ENCODE data around the gene TBC1D10B.

Gene TBC1D10B

DNA sequence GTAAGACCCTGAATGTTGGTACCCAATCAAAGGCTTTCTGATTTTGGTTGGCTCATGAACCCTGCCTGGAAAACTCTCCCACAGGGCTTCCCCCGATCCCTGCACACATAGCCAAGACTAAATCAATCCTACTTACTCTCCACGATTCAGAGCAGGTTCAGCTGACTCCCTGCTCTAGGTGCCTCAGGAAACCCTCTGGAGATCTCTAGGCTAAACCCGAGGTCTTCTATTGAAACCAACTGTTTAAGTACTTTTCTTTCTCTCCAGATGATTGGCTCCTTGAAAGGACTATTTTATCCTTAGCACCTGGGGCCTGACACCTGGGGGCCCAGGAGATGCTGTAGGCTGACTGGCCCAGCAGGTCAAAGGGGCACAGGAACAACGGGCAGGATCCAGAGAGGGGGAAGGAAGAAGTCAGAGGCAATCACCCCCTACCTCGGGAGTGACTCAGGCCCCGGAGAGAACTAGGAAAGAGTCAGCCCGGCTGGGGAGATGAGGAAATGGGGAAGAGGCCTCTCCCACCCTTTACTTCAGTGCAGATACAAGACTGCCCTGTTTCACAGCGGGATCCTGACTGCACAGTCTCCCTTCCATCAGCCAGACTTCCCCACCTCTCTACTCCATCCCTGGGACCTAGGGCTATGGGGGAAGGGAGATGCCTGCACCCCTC lies 2.0 kb downstream of the TBC1D10B start:
- no peak overlapping the region for H2AK5ac ChIP-seq (ENCODE audit: low read length)
- H4K12ac ChIP-seq (ENCODE audit: low read depth, low read length), result no peak overlapping the region
- no peak overlapping the region for H4K8ac ChIP-seq (ENCODE audit: low read depth, low read length)
- DNase-seq, result peak; percentile 21 to 37
- H3K27me3 ChIP-seq (ENCODE audit: insufficient read depth, low read length), result no peaks in the 10 kb centered on the region
- H3K27ac ChIP-seq (ENCODE audit: low read depth, low read length), result no peak overlapping the region
- peak overlapping the region; percentile 96 for H3K4ac ChIP-seq (ENCODE audit: low read depth, low read length)
- H3K9ac ChIP-seq (ENCODE audit: low read length), result peak overlapping the region; percentile 50
- peak overlapping the region; percentile 93 for H3K4me2 ChIP-seq (ENCODE audit: low read length)
- no peak overlapping the region for H4K91ac ChIP-seq (ENCODE audit: low read depth, low read length)
- WGBS (ENCODE audit: extremely low coverage, insufficient coverage, insufficient read length), result no CpG with 5 or more reads among the region's 8 CpGs
- no peak overlapping the region for H3K23ac ChIP-seq (ENCODE audit: low read length)
- H2BK5ac ChIP-seq (ENCODE audit: low read depth, low read length, poor library complexity), result no peak overlapping the region
- no peak overlapping the region for H2BK120ac ChIP-seq (ENCODE audit: insufficient read depth, low read length, poor library complexity)
- no peak overlapping the region for H3K14ac ChIP-seq (ENCODE audit: low read length)
- H2AFZ ChIP-seq (ENCODE audit: insufficient read depth, low read length, poor library complexity), result no peak overlapping the region
- peak overlapping the region; percentile 83 for H3K4me3 ChIP-seq (ENCODE audit: low read depth, low read length)
- peaks cover 16 to 22% of the 10 kb centered on the region in 2 experiments for H3K36me3 ChIP-seq (ENCODE audit: control insufficient read depth in 1 of 2, insufficient read depth in 2 of 2, low read length in 2 of 2)
- peaks cover 23% of the 10 kb centered on the region for H3K79me2 ChIP-seq (ENCODE audit: control insufficient read depth, insufficient read depth, low read length, poor library complexity)
- H3K79me1 ChIP-seq (ENCODE audit: low read length), result peaks cover 10% of the 10 kb centered on the region
- no peak overlapping the region for H3K18ac ChIP-seq (ENCODE audit: low read length)
- no peak overlapping the region for H2BK12ac ChIP-seq (ENCODE audit: low read length)
- peaks cover 21 to 27% of the 10 kb centered on the region in 2 experiments for H3K4me1 ChIP-seq (ENCODE audit: control insufficient read depth in 1 of 2, insufficient read depth in 2 of 2, low read length in 2 of 2)
- no peaks in the 10 kb centered on the region for H3K9me3 ChIP-seq (ENCODE audit: insufficient read depth, low read depth, low read length)

- H4K8ac ChIP-seq (ENCODE audit: low read depth, low read length), result no peak overlapping the region
- peaks cover 21 to 27% of the 10 kb centered on the region in 2 experiments for H3K4me1 ChIP-seq (ENCODE audit: control insufficient read depth in 1 of 2, insufficient read depth in 2 of 2, low read length in 2 of 2)
- H3K79me2 ChIP-seq (ENCODE audit: control insufficient read depth, insufficient read depth, low read length, poor library complexity), result peaks cover 23% of the 10 kb centered on the region
- H2BK12ac ChIP-seq (ENCODE audit: low read length), result no peak overlapping the region
- no CpG with 5 or more reads among the region's 10 CpGs for WGBS (ENCODE audit: extremely low coverage, insufficient coverage, insufficient read length)
- peak overlapping the region; percentile 93 for H3K4me2 ChIP-seq (ENCODE audit: low read length)
- no peak overlapping the region for H3K4me3 ChIP-seq (ENCODE audit: low read depth, low read length)
- H3K27ac ChIP-seq (ENCODE audit: low read depth, low read length), result no peak overlapping the region
- peaks cover 10% of the 10 kb centered on the region for H3K79me1 ChIP-seq (ENCODE audit: low read length)
- H2BK120ac ChIP-seq (ENCODE audit: insufficient read depth, low read length, poor library complexity), result no peak overlapping the region
- H3K27me3 ChIP-seq (ENCODE audit: insufficient read depth, low read length), result no peaks in the 10 kb centered on the region
- peaks cover 16 to 22% of the 10 kb centered on the region in 2 experiments for H3K36me3 ChIP-seq (ENCODE audit: control insufficient read depth in 1 of 2, insufficient read depth in 2 of 2, low read length in 2 of 2)
- no peak overlapping the region for H4K91ac ChIP-seq (ENCODE audit: low read depth, low read length)
- peak; percentile 61 to 70 for DNase-seq
- H3K14ac ChIP-seq (ENCODE audit: low read length), result no peak overlapping the region
- H4K12ac ChIP-seq (ENCODE audit: low read depth, low read length), result no peak overlapping the region
- no peak overlapping the region for H3K23ac ChIP-seq (ENCODE audit: low read length)
- H2AFZ ChIP-seq (ENCODE audit: insufficient read depth, low read length, poor library complexity), result no peak overlapping the region
- no peak overlapping the region for H2BK5ac ChIP-seq (ENCODE audit: low read depth, low read length, poor library complexity)
- H3K9ac ChIP-seq (ENCODE audit: low read length), result no peak overlapping the region
- H3K4ac ChIP-seq (ENCODE audit: low read depth, low read length), result peak overlapping the region; percentile 96
- H3K18ac ChIP-seq (ENCODE audit: low read length), result no peak overlapping the region
- no peak overlapping the region for H2AK5ac ChIP-seq (ENCODE audit: low read length)
- H3K9me3 ChIP-seq (ENCODE audit: insufficient read depth, low read depth, low read length), result no peaks in the 10 kb centered on the region
Observed at GRCh38 chr16:30367349-30368009, 2.8 kb downstream of the TBC1D10B start.

DNA sequence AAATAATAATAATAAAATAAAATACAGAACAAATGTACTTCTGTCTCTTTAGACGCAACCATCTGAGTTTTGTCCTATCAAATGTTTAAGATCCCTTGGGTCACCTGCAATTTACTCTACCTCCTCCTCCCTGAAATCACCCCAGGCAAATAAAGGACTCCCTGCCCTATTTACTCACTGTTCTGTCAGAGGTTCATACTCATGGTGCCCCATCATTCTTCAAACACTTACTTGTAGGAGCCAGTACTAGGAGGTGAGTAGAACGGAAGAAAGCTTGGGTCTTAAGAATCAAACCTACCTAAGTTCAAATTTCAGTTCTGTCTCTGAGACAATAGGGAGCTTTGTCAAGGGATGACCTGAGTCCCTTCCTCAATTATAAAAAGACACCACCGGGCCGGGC lies 3.8 kb downstream of the TBC1D10B start:
- H2AK5ac ChIP-seq (ENCODE audit: low read length), result no peak overlapping the region
- H2AFZ ChIP-seq (ENCODE audit: insufficient read depth, low read length, poor library complexity), result no peak overlapping the region

GRCh38 chr16:30365200-30365599 lies 5.1 kb downstream of the TBC1D10B start:
- no peak for DNase-seq
- WGBS (ENCODE audit: extremely low coverage, insufficient coverage, insufficient read length), result no CpG with 5 or more reads among the region's 10 CpGs
- Histone ChIP-seq H3K36me3 (ENCODE audit: control insufficient read depth in 1 of 2, insufficient read depth in 2 of 2, low read length in 2 of 2) (peaks cover 16 to 28% of the 10 kb centered on the region in 2 experiments), H3K79me2 (ENCODE audit: control insufficient read depth, insufficient read depth, low read length, poor library complexity) (peaks cover 23% of the 10 kb centered on the region), H3K27me3 (ENCODE audit: insufficient read depth, low read length) (no peaks in the 10 kb centered on the region), H3K4me1 (ENCODE audit: control insufficient read depth in 1 of 2, insufficient read depth in 2 of 2, low read length in 2 of 2) (peaks cover 21 to 23% of the 10 kb centered on the region in 2 experiments), H3K9me3 (ENCODE audit: insufficient read depth, low read depth, low read length) (no peaks in the 10 kb centered on the region), H4K8ac (ENCODE audit: low read depth, low read length) (no peak overlapping the region), H2BK120ac (ENCODE audit: insufficient read depth, low read length, poor library complexity) (no peak overlapping the region), H4K12ac (ENCODE audit: low read depth, low read length) (no peak overlapping the region), H3K9ac (ENCODE audit: low read length) (peak overlapping the region; percentile 48), H2BK12ac (ENCODE audit: low read length) (no peak overlapping the region), H3K79me1 (ENCODE audit: low read length) (peaks cover 5% of the 10 kb centered on the region), H3K14ac (ENCODE audit: low read length) (no peak overlapping the region), H2BK5ac (ENCODE audit: low read depth, low read length, poor library complexity) (no peak overlapping the region), H3K4ac (ENCODE audit: low read depth, low read length) (peak overlapping the region; percentile 25), H3K4me2 (ENCODE audit: low read length) (no peak overlapping the region), H2AK5ac (ENCODE audit: low read length) (no peak overlapping the region), H4K91ac (ENCODE audit: low read depth, low read length) (no peak overlapping the region), H3K27ac (ENCODE audit: low read depth, low read length) (no peak overlapping the region), H3K23ac (ENCODE audit: low read length) (no peak overlapping the region), H2AFZ (ENCODE audit: insufficient read depth, low read length, poor library complexity) (no peak overlapping the region), H3K18ac (ENCODE audit: low read length) (peak overlapping the region; percentile 15), H3K4me3 (ENCODE audit: low read depth, low read length) (no peak overlapping the region)

More for the DNA sequence above, 3.8 kb downstream of the TBC1D10B start:
- no peak overlapping the region for H4K91ac ChIP-seq (ENCODE audit: low read depth, low read length)
- no peak overlapping the region for H3K4me2 ChIP-seq (ENCODE audit: low read length)
- no peak overlapping the region for H3K18ac ChIP-seq (ENCODE audit: low read length)
- peaks cover 10% of the 10 kb centered on the region for H3K79me1 ChIP-seq (ENCODE audit: low read length)
- H3K9me3 ChIP-seq (ENCODE audit: insufficient read depth, low read depth, low read length), result no peaks in the 10 kb centered on the region
- no CpG with 5 or more reads among the region's 4 CpGs for WGBS (ENCODE audit: extremely low coverage, insufficient coverage, insufficient read length)
- H3K27ac ChIP-seq (ENCODE audit: low read depth, low read length), result no peak overlapping the region
- H3K4me1 ChIP-seq (ENCODE audit: control insufficient read depth in 1 of 2, insufficient read depth in 2 of 2, low read length in 2 of 2), result peaks cover 21 to 27% of the 10 kb centered on the region in 2 experiments
- peaks cover 16 to 26% of the 10 kb centered on the region in 2 experiments for H3K36me3 ChIP-seq (ENCODE audit: control insufficient read depth in 1 of 2, insufficient read depth in 2 of 2, low read length in 2 of 2)
- no peak overlapping the region for H3K9ac ChIP-seq (ENCODE audit: low read length)
- H4K12ac ChIP-seq (ENCODE audit: low read depth, low read length), result no peak overlapping the region
- H2BK5ac ChIP-seq (ENCODE audit: low read depth, low read length, poor library complexity), result no peak overlapping the region
- no peaks in the 10 kb centered on the region for H3K27me3 ChIP-seq (ENCODE audit: insufficient read depth, low read length)
- DNase-seq, result no peak
- no peak overlapping the region for H3K23ac ChIP-seq (ENCODE audit: low read length)
- H2BK12ac ChIP-seq (ENCODE audit: low read length), result no peak overlapping the region
- H3K79me2 ChIP-seq (ENCODE audit: control insufficient read depth, insufficient read depth, low read length, poor library complexity), result peaks cover 23% of the 10 kb centered on the region
- no peak overlapping the region for H3K14ac ChIP-seq (ENCODE audit: low read length)
- no peak overlapping the region for H4K8ac ChIP-seq (ENCODE audit: low read depth, low read length)
- no peak overlapping the region for H3K4me3 ChIP-seq (ENCODE audit: low read depth, low read length)
- H2BK120ac ChIP-seq (ENCODE audit: insufficient read depth, low read length, poor library complexity), result no peak overlapping the region
- H3K4ac ChIP-seq (ENCODE audit: low read depth, low read length), result no peak overlapping the region

Data from trophoblast cell (in vitro differentiated cells and primary cell).